NCI-H526 (cell line): ENCODE results near the gene GOLGA1.
"Not testable (repeated sequence)": the region's sequence is repeated elsewhere in the genome, so short reads cannot be mapped to it uniquely, and the experiment has no call there.

Experiments
- DNase-seq, 2 experiments: peaks; one replicate each; lab custom pipeline; 2025; lab: John Stamatoyannopoulos, UW

GOLGA1 gene

DNA sequence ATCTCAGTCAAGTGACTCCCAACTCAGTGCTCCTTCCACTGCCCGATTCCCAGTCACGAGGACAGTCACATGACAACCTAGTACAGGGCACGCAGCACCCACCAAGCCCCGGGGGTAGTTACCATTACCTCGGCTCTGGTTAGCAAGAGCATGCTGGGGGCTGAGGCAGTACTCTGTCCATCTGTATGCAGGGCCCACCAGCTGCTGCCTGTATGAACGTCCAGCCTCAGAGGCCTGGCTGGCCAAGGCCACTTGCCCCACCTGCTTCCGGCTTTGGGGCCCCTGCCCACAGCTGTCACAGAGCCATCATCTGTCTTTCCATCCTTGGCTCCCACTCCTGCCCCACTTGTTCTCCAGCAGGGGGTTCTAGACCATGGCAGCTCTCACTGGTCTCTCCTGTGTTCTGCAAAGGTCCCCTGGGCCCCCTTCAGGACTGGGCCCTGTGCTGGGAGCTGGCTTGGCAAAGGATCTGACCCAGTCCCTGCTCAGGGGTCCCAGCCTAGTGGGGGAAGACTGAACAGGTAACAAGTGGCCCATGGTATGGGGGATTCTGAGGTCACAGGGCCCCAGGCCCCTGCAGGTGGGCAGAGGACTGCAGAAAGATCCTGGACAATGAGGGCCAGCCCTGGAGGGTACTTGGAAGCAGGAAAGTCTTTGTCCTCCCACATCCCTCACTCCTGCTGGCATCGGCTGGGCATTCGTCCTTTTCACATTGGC is 82.4 kb downstream of the GOLGA1 start:
- no peak for DNase-seq

DNA sequence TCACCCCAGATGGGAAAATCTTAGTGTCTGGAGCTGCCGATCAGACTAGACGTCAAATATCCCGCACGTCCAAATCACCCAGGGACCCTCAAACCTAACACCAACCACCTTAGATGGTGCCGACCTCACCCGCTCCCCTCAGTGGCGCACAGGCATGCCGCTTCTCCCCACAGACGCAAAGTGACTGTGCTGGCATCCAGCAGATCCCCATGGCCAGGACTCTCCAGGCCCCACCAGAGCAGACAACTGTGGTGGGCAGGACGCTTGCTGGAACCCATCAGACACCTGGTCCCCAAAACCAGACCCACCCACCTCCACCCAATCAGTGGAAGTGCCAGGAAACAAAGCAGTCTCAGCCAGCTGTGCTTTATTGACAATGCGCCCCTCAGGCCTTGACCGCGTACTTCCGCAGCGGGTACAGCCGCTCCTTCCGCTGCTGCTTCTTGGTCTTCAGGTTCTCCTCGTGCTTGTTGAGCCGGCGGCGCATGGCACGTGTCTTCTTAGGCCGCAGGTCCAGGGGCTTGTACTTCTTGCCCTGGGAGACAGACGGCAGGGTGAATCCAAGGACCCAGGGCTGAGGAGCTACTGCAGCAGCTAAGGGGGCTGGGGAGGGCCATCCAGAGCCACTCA is 83.2 kb downstream of the GOLGA1 start:
- DNase-seq: no peak

DNA sequence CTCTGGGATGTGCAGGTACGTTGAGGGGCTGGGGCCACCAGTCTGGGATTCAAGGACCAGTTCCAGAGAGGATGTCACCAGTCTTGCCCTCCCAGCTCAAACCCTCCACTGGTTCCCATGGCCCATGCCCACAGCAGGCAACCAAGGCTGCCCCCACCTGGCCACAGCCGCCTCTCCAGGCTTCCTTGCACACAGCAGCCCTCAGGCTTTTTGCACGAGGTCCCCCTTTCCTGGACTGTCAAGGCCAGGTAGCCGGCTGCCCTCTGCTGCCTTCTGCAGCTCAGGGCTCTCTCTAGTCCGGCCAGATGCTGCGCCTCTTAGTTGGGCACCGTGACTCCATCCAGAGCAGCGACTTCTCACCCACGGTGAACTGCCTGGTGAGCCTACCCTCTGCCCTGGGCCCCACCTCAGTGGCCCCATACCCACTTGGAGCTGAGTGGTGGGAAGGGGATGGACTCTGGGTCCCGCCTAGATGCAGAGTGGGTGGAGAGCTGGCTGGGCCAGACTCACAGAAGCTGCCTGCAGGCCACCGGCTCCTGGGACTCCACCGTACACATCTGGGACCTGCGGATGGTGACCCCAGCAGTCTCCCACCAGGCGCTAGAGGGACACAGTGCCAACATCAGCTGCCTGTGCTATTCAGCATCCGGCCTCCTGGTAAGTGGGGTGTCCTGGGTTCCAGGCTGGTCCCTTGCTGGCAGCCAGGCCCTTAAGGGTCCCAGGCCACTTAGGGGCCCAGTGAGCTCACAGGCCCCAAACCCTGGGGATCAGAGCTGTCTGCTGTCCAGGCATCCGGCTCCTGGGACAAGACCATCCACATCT is 84.7 kb downstream of the GOLGA1 start:
- peak in 1 of 2 experiments; percentile 40 for DNase-seq

DNA sequence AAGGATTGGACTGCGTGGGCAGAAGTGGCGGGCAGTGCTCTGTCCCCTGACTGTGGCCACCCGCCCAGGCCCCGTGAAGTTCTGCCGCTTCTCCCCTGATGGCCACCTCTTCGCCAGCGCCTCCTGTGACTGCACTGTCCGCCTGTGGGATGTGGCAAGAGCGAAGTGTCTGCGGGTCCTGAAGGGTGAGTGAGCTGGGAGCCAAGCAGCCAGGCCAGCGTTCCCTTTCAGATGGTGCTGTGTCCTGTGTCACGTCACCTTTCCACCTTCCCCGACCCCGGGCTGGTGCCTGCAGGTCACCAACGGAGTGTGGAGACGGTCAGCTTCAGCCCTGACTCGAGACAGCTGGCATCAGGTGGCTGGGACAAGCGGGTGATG is 85.3 kb downstream of the GOLGA1 start:
- no peak for DNase-seq

DNA sequence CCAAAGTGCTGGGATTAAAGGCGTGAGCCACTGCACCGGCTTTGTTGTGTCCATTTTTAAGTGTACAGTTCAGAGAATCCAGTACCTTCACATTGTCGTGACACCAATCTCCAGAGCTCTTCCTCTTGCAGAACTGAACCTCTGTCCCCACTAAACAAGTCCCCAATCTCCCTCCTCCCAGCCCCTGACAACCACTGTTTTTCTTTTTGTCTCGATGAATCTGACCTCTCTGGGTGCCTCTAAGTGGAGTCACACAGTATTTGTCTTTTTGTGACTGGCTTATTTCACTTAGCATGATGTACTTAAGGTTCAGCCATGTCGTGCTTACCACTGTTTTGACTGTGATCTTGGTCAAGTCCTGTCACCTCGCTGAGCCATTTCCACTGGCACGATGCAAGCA is 86.1 kb downstream of the GOLGA1 start:
- no peak for DNase-seq

DNA sequence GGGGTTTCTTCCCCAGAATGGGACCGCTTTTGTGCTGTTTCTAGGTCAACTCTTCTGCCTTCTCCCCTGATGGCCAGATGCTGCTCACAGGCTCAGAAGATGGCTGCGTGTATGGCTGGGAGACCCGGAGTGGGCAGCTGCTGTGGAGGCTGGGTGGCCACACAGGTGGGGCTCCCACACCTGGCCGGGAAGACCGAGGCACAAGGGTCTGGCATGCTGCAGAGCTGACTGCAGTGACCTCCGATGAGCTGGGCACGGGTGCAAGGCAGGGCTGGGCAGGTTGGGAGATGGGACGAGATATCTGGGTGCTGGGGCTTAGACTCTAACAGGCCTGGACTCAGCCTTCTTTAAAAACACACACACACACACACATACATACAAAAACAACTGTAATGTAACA is 86.7 kb downstream of the GOLGA1 start:
- no peak for DNase-seq

DNA sequence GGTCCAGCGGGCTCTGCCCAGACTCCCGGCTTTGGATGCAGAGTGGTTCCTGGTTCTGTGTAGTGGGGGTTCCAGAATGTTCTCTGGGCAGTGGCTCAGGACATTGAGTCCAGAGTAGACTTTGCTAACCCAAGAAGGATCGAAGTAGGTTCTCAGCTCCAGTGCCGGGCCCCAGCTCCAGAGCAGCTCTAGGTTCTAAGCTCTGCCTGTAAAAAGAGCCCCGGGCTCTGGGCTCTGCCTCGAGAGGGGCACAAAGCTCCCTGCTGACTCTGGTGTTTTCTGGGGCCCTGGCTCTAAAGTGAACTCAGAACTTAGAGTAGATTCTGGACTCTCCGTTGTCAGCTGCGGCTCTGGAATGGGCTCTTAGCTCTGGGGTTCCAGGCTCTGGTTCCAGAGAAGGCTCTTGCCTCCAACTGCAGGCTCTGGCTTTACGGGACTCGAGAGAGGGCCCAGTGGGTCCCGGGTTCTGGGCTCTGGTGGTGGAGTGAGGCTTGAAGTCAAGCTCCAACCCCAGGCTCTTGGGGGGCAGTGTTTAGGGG is 87.2 kb downstream of the GOLGA1 start:
- no peak for DNase-seq

DNA sequence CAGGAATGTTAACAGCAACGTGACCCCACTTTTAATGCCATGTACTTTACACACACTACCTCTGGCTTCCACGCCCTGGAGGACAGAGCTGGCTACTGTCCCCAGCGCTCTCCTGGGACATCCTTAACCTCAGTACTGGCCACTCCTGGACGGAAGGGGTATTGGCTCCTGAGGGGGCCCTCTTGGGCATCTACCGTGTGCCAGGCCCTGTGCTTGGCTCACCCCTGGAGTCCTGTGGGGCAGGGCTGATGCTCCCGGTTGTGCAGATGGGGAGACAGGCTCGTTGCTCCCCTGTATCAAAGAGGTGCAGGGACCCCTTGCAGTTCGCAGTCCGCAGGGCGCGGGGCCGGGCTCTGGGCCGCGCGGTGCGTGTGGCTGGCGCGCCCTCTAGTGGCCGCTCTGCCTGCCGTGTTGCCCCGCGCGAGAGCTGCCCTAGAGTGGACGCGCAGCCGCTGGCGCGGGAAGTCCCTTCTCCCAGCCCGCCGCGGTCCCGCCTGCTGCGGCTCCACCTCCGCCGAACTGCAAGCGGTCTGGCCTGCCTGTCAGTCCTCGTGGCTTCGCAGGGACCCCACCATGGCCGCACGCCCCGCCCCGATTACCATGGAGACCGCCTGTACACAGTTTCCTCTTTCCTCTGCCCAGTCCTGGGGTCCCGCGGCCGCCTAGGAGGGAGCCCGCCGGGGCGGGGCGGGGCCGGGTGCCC is 87.9 kb downstream of the GOLGA1 start, which contains the start of gene WDR38:
Gene WDR38 (plus strand): TSS at position 632 of the 703 bp plus-strand sequence. CDS start 72 bp downstream, outside the sequence.
- peak; percentile 21 to 73 for DNase-seq

DNA sequence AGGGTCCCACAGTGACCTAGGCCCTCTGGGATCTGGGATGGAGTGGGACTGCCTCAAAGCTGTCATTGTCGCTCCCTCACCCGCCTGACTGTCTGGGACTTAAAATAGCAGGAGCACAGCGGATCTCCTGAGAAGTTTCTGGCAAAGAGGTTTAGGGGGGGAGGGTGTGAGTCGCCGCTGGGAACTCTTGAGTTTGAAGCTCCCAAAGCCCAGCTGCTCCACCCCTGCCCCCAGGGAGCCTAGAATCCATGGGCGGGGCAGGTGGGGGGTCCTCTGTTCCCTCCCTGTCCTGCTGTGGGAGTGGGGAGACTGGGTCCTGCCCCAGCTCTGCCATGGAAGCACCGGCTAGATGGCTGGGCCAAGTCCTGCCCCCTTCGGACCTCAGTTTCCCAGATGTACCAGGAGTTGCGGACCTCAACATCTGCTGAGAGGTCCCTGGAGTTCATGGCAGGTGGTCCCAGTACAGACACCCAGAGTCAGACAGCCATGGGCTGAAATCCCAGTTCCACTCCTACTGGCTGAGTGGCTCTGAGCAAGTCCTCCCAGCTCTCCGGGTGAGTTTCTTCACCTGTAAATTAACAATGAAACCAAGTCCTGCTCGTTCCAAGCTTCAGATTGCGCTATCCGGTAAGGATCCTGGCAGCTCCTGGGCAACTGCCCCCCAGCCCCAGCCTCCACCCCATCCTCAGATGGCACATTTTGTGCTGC is 88.6 kb downstream of the GOLGA1 start:
- no peak for DNase-seq

DNA sequence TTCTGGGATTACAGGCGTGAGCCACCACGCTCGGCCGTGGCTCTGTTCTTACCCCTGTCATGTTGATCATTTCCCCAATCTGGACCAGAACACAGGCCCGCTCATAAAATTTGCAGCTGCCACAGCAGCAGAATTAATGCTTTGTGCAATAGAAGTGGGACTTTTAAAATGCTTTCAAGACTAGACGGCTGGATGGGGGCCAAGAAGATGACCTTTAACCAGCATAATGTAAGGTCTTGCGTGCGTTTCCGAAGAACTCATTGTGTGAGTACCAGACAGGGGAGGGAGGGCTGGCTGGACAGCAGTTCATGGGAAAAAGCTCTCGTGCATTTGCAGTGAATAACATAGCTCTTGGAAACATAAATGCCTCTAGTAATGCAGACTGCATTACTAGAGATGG is 91.1 kb downstream of the GOLGA1 start:
- DNase-seq: no peak

DNA sequence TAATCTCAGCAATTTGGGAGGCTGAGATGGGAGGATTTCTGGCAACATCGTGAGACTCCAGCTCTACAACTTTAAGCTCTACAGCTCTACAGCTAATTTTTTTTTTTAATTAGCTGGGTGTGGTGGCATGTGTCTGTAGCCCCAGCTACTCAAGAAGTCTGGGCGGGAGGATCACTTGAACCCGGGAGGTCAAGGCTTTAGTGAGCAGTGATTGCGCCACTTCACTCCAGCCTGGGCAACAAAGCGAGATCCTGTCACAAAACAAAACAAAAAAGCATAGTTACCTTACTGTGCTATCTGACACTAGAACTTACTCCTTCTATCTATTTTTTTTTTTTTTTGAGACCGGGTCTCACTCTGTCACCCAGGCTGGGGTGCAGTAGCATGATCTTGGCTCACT is 93.9 kb downstream of the GOLGA1 start:
- no peak for DNase-seq

DNA sequence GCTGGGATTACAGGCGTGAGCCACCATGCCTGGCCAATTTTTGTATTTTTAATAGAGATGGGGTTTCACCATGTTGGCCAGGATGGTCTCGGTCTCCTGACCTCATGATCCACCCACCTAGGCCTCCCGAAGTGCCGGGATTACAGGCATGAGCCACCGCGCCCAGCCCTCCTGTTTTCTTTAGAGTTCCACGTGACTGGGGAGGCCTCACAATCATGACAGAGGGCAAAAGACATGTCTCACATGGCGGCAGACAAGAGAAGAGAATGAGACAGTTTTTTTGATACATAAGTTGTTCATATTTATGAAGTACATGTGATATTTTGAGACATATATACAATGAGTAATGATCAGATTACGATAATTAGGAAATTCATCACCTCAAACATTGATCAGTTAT is 94.4 kb downstream of the GOLGA1 start:
- not testable (repeated sequence) for DNase-seq

DNA sequence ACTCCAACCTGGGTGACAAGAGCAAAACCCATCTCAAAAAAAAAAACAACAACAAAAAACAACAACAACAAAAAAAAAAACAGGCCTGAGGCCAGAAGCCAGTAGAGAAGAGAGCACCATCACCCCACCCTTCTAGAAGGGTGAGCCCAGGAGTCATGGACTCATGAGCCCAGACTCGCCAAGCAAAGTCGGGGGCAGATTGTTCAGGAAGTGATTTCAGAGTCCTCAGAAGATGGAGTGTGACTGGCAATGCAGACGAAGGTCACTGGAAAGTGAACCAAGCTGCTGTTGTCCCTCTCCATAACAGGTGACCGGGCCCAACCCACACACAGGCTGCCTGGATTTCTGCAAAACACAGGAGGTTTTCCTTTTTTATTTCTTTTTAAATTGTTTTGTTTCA is 96.6 kb downstream of the GOLGA1 start:
- no peak for DNase-seq

DNA sequence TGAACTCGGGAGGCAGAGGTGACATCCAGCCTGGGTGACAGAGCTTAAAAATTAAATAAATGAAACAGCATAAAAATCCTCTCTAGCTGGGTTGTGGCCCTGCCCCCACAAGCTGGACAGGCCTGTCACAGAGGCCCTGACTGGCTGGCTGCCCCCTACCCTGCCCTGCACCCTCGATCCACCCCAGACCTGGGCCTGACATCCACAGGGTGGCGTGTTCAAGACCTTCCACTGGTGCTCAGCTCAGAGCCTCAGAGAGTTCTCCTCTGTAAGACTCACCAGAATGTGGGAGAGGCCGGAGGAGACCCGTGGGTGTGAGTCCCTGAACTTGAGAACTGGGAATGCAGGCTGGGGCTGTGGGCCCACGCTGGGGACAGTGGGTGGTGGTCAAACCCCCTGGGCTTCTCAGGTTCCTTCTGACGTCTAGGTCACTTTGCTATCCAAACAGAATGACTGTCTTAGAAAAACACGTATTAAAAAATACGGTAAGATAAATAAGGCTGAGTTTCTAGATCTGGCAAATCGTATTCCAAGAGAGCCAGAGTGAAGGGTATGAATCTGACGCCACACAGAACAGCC is 97.3 kb downstream of the GOLGA1 start:
- no peak for DNase-seq

DNA sequence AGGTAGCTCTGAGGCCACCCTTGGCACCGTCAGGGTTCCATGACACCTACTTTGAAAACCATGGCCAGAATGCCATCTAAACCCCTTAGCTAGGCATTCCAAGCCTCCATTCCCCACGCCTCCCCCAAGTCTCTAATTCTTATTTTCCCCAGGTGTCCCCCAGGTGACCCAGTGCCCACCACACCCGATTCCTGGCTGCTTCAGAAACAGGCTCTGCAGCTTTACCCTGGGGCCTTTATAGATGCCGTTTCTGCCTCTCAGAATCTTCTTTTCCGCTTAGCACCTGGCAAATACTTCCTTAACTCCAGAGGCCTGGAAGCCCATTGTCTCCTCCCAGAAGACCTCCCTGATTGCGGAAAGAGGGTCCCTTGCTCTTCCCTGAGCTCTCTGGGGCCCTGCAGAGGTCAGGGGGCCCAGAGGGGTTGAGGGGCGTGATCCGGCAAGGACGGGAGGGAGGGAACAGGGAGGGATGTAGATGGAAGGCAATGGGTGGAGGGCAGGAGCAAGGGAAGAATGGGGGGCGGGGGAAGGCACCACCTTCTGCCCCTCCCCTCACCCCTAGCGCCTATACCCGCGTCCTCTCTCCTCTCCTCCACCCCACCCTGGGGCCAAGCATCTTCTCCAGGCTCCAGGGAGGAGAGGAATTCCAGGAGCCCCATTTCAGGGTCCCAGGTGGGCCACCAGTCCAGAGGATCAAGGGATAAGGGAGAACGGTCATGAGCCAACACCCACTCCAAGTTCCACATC is 99.6 kb downstream of the GOLGA1 start:
- peak in 1 of 2 experiments; percentile 2 for DNase-seq

DNA sequence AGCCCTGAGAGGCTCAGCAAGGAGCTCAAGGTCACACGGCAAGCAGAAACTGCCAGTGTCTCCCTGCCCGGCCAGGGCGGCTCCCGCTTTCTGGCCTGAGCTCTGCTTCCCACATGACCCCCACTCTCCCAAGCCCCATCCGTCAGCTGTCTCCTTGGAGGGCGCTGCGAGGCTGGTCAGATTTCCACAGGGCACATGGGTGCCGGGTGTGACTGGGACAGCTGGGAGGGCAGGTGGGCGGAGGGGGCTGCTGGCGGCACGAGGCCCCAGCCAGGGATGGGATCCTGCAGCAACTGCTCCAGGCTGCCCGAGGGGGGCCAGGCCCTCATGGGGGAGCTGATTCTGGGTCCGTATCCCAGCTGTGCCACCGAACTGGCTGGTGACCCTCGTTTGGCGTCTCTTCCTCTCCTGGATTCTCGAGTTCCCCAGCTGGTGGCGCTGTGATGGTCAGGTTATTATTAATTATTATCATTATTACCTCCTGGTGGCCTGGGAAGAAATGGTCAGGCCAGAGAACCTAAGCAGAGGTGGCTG is 100.5 kb downstream of the GOLGA1 start:
- DNase-seq: peak in 1 of 2 experiments; percentile 11

DNA sequence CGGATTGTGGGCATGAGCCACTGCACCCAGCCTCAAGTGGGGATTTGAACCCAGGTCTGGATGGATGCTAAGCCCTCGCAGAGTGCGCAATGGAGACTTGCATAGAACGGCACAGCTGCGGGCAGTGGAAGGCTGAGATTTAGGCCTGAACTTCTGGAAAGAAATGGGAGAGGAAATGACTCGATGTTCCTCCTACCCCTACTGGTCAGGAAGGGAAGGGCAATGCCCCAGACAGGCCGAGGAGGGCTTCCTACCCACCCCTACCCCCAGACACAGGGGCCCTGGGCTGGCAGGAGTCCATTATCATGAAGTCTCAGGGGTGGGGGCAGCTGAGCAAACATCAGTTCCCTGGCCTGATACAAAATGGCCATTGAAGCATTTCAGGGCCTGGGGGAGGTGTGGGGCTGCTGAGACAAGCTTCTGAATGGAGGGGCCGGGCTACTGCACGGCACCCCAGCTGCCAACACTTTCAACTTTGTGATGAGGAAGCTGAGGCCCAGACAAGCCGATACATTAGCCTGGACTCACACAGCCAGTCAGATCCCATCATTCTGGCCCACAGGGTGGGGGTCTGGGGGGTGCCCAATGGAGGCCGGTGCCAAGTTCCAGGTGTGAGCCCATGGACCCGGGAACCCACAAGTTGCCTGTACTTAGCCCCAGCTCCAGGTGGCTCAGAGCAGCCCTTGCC is 101.1 kb downstream of the GOLGA1 start:
- DNase-seq: no peak

DNA sequence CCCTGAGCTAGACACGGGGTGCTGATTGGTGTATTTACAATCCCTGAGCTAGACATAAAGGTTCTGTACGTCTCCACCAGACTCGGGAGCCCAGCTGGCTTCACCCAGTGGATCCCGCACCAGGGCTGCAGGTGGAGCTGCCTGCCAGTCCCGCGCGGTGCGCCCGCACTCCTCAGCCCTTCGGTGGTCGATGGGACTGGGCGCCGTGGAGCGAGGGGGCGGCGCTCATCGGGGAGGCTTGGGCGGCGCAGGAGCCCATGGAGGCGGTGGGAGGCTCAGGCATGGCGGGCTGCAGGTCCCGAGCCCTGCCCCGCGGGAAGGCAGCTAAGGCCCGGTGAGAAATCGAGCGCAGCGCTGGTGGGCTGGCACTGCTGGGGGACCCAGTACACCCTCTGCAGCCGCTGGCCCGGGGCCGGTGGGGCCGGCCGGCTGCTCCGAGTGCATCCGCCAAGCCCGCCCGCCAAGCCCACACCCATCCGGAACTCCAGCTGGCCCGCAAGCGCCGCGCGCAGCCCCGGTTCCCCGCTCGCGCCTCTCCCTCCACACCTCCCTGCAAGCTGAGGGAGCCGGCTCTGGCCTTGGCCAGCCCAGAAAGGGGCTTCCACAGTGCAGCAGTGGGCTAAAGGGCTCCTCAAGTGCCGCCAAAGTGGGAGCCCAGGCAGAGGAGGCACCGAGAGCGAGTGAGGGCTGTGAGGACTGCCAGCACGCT is 102.2 kb downstream of the GOLGA1 start:
- DNase-seq: not testable (repeated sequence)

DNA sequence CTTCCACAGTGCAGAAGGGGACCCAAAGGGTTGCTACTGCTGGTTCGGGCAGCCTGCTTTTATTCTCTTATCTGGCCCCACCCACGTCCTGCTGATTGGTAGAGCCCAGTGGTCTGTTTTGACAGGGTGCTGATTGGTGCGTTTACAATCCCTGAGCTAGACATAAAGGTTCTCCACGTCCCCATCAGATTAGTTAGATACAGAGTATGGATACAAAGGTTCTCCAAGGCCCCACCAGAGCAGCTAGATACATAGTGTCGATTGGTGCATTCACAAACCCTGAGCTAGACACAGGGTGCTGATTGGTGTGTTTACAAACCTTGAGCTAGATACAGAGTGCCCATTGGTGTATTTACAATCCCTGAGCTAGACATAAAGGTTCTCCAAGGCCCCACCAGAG is 102.8 kb downstream of the GOLGA1 start:
- not testable (repeated sequence) for DNase-seq
